PC-9 (cell line): ENCODE data around the gene HMGN1. TPM values are rescaled to one million over a fixed set of nuclear protein-coding genes. Genes with fewer than 3 reads are reported as not detected.

Experiments used
- BruUV-seq: library from RNA; stranded (reverse); fragments of 400-500 nt; replicated peaks from 2 replicates; lab custom pipeline; 2021; lab: Mats Ljungman, UMichigan
- CTCF ChIA-PET: fragments of 300-600 bp; sonication (Branson Sonifier 250); formaldehyde crosslinking; loops from one replicate; lab custom pipeline; 2022; ENCODE audit warnings: antibody characterized with exemption; lab: Charles Lee
- POLR2A ChIA-PET: fragments of 300-600 bp; sonication (Branson Sonifier 250); formaldehyde crosslinking; loops from one replicate; lab custom pipeline; 2022; ENCODE audit warnings: antibody characterized with exemption; ENCODE audit not compliant: unreplicated experiment; lab: Charles Lee
- DNase-seq, 2 experiments: peaks; one replicate each; pipeline versions ENCODE4 v3.0.0 to v3.0.0-alpha.2; 2015 to 2022; ENCODE audit warnings: mixed read lengths in 1 of 2
- H2AFZ ChIP-seq: fragments of 200-600 bp; sonication (generic); 2 replicates; pipeline ENCODE4 v1.8.1; 2017; ENCODE audit warnings: antibody characterized with exemption
- H3F3A ChIP-seq: fragments of 200-600 bp; sonication (generic); 2 replicates; pipeline ENCODE4 v1.8.1; 2017; ENCODE audit warnings: antibody characterized with exemption, mild to moderate bottlenecking, low read depth; ENCODE audit not compliant: insufficient read depth
- H3K27ac ChIP-seq: fragments of 200-600 bp; sonication (generic); 2 replicates; pipeline ENCODE4 v1.6.1; 2016; ENCODE audit warnings: mixed run types
- H3K27me3 ChIP-seq: fragments of 200-600 bp; sonication (generic); 2 replicates; pipeline ENCODE4 v1.6.1; 2016; ENCODE audit warnings: low read depth, mixed run types; ENCODE audit not compliant: insufficient read depth
- H3K36me3 ChIP-seq: fragments of 200-600 bp; sonication (generic); 2 replicates; pipeline ENCODE4 v1.6.1; 2016; ENCODE audit warnings: low read depth, mixed run types
- H3K4me1 ChIP-seq: fragments of 200-600 bp; sonication (generic); replicated peaks from 2 replicates; pipeline ENCODE4 v1.6.1; 2016; ENCODE audit warnings: mixed run types; ENCODE audit not compliant: insufficient read depth
- H3K4me2 ChIP-seq: fragments of 200-600 bp; sonication (generic); 2 replicates; pipeline ENCODE4 v1.6.1; 2017; ENCODE audit warnings: mixed run types
- H3K4me3 ChIP-seq: fragments of 200-600 bp; sonication (generic); 2 replicates; pipeline ENCODE4 v1.6.1; 2016; ENCODE audit warnings: mixed run types
- H3K79me2 ChIP-seq: fragments of 200-600 bp; sonication (generic); 2 replicates; pipeline ENCODE4 v1.6.1; 2017; ENCODE audit warnings: low read depth, mixed run types
- H3K9me2 ChIP-seq: fragments of 200-600 bp; sonication (generic); 2 replicates; pipeline ENCODE4 v1.8.1; 2017; ENCODE audit warnings: mild to moderate bottlenecking; ENCODE audit not compliant: insufficient read depth
- H3K9me3 ChIP-seq: fragments of 200-600 bp; sonication (generic); 2 replicates; pipeline ENCODE4 v1.8.1; 2016; ENCODE audit warnings: low read depth; ENCODE audit not compliant: insufficient read depth
- H4K20me1 ChIP-seq: fragments of 200-600 bp; sonication (generic); 2 replicates; pipeline ENCODE4 v1.8.1; 2017; ENCODE audit not compliant: insufficient read depth
- CTCF ChIP-seq: fragments of 200-600 bp; sonication (generic); conservative IDR thresholded peaks from 2 replicates; pipeline ENCODE4 v1.6.1; 2017; ENCODE audit warnings: mixed run types, antibody characterized with exemption, mild to moderate bottlenecking, moderate library complexity
- EZH2 ChIP-seq: fragments of 200-600 bp; sonication (generic); IDR thresholded peaks from 2 replicates; pipeline ENCODE4 v1.8.0; 2017; ENCODE audit warnings: antibody characterized with exemption, low read depth
- intact Hi-C: fragments of 100-400 bp; cut with micrococcal nuclease; formaldehyde crosslinking; loops from one replicate; pipeline ENCODE4 v1.10.0; 2022; ENCODE audit not compliant: unreplicated experiment
- total RNA-seq: library from RNA; stranded (reverse); gene quantifications from 2 replicates; pipeline ENCODE4 v1.2.3, GENCODE V29; 2021

The HMGN1 gene
- total RNA-seq, 1 experiment from 2014 or later, result 369 TPM

GRCh38 chr21:39390212-39390765 is 41.4 kb upstream of the HMGN1 start:
- Histone ChIP-seq H3K4me3 (no peak overlapping the region), H3F3A (peaks cover 8% of the 10 kb centered on the region; the same call in 1 of the 2 replicates), H3K27me3 (no peaks in the 10 kb centered on the region), H4K20me1 (no peaks in the 10 kb centered on the region), H2AFZ (no peak overlapping the region), H3K4me2 (no peak overlapping the region), H3K79me2 (peaks cover 6% of the 10 kb centered on the region; the same call in 1 of the 2 replicates), H3K36me3 (no peaks in the 10 kb centered on the region), H3K27ac (no peak overlapping the region), H3K4me1 (0 out of 2 replicates have a peak, but pooled peaks cover 4% of the 10 kb centered on the region), H3K9me2 (no peaks in the 10 kb centered on the region), H3K9me3 (no peaks in the 10 kb centered on the region)
- no TSS peak for BruUV-seq
- ChIA-PET CTCF (no interaction called here), POLR2A (interaction anchor here (0.6 kb wide), 1 partner anchor 109 kb away, joined by 7 read pairs; no protein-coding TSS in a partner anchor)
- DNase-seq, result no peak
- intact Hi-C loops, result no loop called here
- TF ChIP-seq CTCF (no peak), EZH2 (no peak)

GRCh38 chr21:39388811-39389155 is 39.9 kb upstream of the HMGN1 start:
- Histone ChIP-seq H4K20me1 (no peaks in the 10 kb centered on the region), H3K9me3 (no peaks in the 10 kb centered on the region), H3K79me2 (peaks cover 6% of the 10 kb centered on the region; the same call in 1 of the 2 replicates), H3K4me3 (peak overlapping the region; percentile 68; the same call in 1 of the 2 replicates), H3K27me3 (no peaks in the 10 kb centered on the region), H3F3A (peaks cover 8% of the 10 kb centered on the region; the same call in 1 of the 2 replicates), H2AFZ (peak overlapping the region; percentile 86), H3K36me3 (no peaks in the 10 kb centered on the region), H3K27ac (no peak overlapping the region), H3K9me2 (no peaks in the 10 kb centered on the region), H3K4me2 (peak overlapping the region; percentile 91), H3K4me1 (0 out of 2 replicates have a peak, but pooled peaks cover 4% of the 10 kb centered on the region)
- intact Hi-C loops, result loop anchor here (1.0 to 10.0 kb wide), 4 partner anchors 39 to 204 kb away; partner anchors contain the start of genes HMGN1 and PSMG1
- DNase-seq, result no peak
- ChIA-PET CTCF (no interaction called here), POLR2A (no interaction called here)
- TF ChIP-seq CTCF (peak; percentile 16; the same call in 1 of the 2 replicates), EZH2 (no peak)
- no TSS peak for BruUV-seq

GRCh38 chr21:39388038-39388810 is 39.3 kb upstream of the HMGN1 start:
- CTCF ChIA-PET, result interaction anchor here (1.0 to 1.2 kb wide), 2 partner anchors 41 to 76 kb away, joined by 3 to 7 read pairs; no protein-coding TSS in a partner anchor
- POLR2A ChIA-PET, result interaction anchor here (0.5 to 0.6 kb wide), 2 partner anchors 102 to 123 kb away, joined by 3 read pairs; no protein-coding TSS in a partner anchor

More at GRCh38 chr21:39388038-39388810, 39.3 kb upstream of the HMGN1 start:
- DNase-seq, result peak; percentile 62 to 84
- H3K4me3 ChIP-seq, result peak overlapping the region; percentile 68
- no peaks in the 10 kb centered on the region for H3K36me3 ChIP-seq
- no peak for TF ChIP-seq EZH2
- TF ChIP-seq CTCF, result peak; percentile 76
- no peaks in the 10 kb centered on the region for H3K27me3 ChIP-seq
- peaks cover 8% of the 10 kb centered on the region; the same call in 1 of the 2 replicates for H3F3A ChIP-seq
- peak overlapping the region; percentile 91 for H3K4me2 ChIP-seq
- intact Hi-C loops, result loop anchor here (1.0 to 10.0 kb wide), 4 partner anchors 39 to 203 kb away; partner anchors contain the start of genes HMGN1 and PSMG1
- no peaks in the 10 kb centered on the region for H3K9me3 ChIP-seq
- H3K79me2 ChIP-seq, result peaks cover 6% of the 10 kb centered on the region; the same call in 1 of the 2 replicates
- H2AFZ ChIP-seq, result peak overlapping the region; percentile 86
- no peaks in the 10 kb centered on the region for H3K9me2 ChIP-seq
- TSS peak; percentile 43 for BruUV-seq
- H3K27ac ChIP-seq, result peak overlapping the region; percentile 64
- no peaks in the 10 kb centered on the region for H4K20me1 ChIP-seq
- H3K4me1 ChIP-seq, result 0 out of 2 replicates have a peak, but pooled peaks cover 4% of the 10 kb centered on the region
